H1 (cell line): ENCODE measurements around the gene ASAP3.

Source experiments
- CREB1 ChIP-seq: IDR thresholded peaks from 2 replicates; pipeline ENCODE4 v1.6.1; 2012; ENCODE audit warnings: inconsistent platforms
- JUN ChIP-seq: IDR thresholded peaks from 2 replicates; pipeline ENCODE4 v1.6.1; 2011; ENCODE audit warnings: low read depth, mild to moderate bottlenecking, improper control_type of control experiment, low read length
- PHF8 ChIP-seq: fragments of 200-600 bp; sonication (generic); conservative IDR thresholded peaks from 2 replicates; pipeline ENCODE4 v1.7.1; 2012; ENCODE audit warnings: low read depth, mild to moderate bottlenecking, inconsistent platforms, low read length, moderate library complexity
- RFX5 ChIP-seq: IDR thresholded peaks from 2 replicates; pipeline ENCODE4 v1.6.1; 2011; ENCODE audit warnings: low read depth, low read length, improper control_type of control experiment, borderline replicate concordance

DNA sequence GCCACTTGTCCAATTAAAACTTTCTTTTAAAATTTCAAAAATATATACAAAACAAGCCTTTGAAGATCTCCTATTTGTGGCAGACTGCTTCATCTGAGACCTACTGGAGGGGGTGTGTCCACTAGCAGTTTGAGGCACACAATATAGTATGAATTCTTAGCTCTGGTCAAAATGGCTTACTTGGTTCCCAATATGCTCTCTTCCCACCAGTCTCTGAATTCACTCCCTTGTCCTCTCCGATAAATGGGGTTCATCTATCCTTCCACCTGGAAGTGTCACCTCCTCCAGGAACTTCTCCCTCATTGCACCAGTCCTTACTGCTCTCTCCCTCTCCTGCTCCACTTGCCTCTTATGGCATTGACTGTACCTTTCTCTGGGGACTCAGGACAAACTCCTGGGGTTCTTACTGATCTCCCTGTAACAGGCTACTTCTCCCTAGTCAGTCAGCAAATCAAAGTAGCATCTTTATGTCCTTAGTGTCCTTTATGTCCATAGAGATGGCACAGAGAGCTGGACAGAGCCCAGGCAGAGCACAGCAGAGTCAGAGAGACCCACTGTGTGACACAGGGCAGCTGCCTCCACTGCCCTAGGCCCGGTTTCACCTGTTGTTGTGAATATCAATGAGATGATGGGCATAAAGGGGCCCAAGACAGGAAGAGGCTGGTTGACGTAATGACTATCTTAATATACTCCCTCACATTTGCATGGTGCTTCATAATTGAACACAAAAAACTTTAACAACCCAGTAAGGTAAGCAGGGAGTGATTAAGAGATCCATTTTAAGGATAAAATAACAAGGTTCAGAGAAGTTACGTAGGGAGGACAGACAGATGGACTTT, 3.6 kb downstream of the ASAP3 start:
- TF ChIP-seq RFX5 (no peak), PHF8 (no peak), CREB1 (no peak), JUN (no peak)
